DMS53 (cell line): ENCODE results near the gene SPP2.

Source experiments
- DNase-seq: peaks from one replicate; lab custom pipeline; 2025; lab: John Stamatoyannopoulos, UW

Gene SPP2

GRCh38 chr2:234038076-234038802, 12.3 kb upstream of the SPP2 start:
- no peak for DNase-seq

- no peak for DNase-seq
These were observed 6.3 kb upstream of the SPP2 start for GRCh38 chr2:234044157-234044556.

- no peak for DNase-seq
These were observed 4.0 kb upstream of the SPP2 start for GRCh38 chr2:234046521-234046920.

- no peak for DNase-seq
These were observed 3.1 kb upstream of the SPP2 start for GRCh38 chr2:234047361-234047760.

- peak; percentile 4 for DNase-seq
These were observed 2.5 kb upstream of the SPP2 start for GRCh38 chr2:234048049-234048448.

GRCh38 chr2:234051374-234052070, 1.0 kb downstream of the SPP2 start:
- no peak for DNase-seq

GRCh38 chr2:234058881-234059280, 8.4 kb downstream of the SPP2 start:
- no peak for DNase-seq

- DNase-seq, result peak; percentile 90
These were observed 9.7 kb downstream of the SPP2 start for GRCh38 chr2:234060236-234060635.

- no peak for DNase-seq
These were observed 11.2 kb downstream of the SPP2 start for GRCh38 chr2:234061624-234062257.

GRCh38 chr2:234066587-234066986, 16.1 kb downstream of the SPP2 start:
- no peak for DNase-seq

- no peak for DNase-seq
These were observed 21.2 kb downstream of the SPP2 start for GRCh38 chr2:234071664-234072063.

- no peak for DNase-seq
These were observed 22.0 kb downstream of the SPP2 start for GRCh38 chr2:234072454-234072853.

GRCh38 chr2:234074751-234075517, 24.4 kb downstream of the SPP2 start:
- peak; percentile 47 for DNase-seq

- no peak for DNase-seq
These were observed 25.0 kb downstream of the SPP2 start for GRCh38 chr2:234075518-234075915.

- DNase-seq, result no peak
These were observed 25.4 kb downstream of the SPP2 start for GRCh38 chr2:234075947-234076346.

- no peak for DNase-seq
These were observed 25.9 kb downstream of the SPP2 start for GRCh38 chr2:234076451-234076850.

- DNase-seq, result no peak
These were observed 27.6 kb downstream of the SPP2 start for GRCh38 chr2:234078129-234078528.

GRCh38 chr2:234081970-234082822, 31.7 kb downstream of the SPP2 start:
- DNase-seq, result peak; percentile 81

GRCh38 chr2:234083572-234084348, 33.3 kb downstream of the SPP2 start:
- DNase-seq, result no peak

GRCh38 chr2:234091432-234091879, 41.0 kb downstream of the SPP2 start:
- DNase-seq, result no peak

GRCh38 chr2:234091883-234092282, 41.4 kb downstream of the SPP2 start:
- DNase-seq, result no peak
